Activated gamma-delta T cell treated with anti-CD3 and anti-CD28 coated beads, Interleukin-2, amount 50 U/mL, for 16 hours (primary cell): ENCODE measurements around the gene SPAG7.

Experiments
- DNase-seq: peaks from one replicate; pipeline ENCODE4 v3.0.0-alpha.2; 2020; ENCODE audit warnings: low read depth

SPAG7 gene, protein sequence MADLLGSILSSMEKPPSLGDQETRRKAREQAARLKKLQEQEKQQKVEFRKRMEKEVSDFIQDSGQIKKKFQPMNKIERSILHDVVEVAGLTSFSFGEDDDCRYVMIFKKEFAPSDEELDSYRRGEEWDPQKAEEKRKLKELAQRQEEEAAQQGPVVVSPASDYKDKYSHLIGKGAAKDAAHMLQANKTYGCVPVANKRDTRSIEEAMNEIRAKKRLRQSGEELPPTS

DNA sequence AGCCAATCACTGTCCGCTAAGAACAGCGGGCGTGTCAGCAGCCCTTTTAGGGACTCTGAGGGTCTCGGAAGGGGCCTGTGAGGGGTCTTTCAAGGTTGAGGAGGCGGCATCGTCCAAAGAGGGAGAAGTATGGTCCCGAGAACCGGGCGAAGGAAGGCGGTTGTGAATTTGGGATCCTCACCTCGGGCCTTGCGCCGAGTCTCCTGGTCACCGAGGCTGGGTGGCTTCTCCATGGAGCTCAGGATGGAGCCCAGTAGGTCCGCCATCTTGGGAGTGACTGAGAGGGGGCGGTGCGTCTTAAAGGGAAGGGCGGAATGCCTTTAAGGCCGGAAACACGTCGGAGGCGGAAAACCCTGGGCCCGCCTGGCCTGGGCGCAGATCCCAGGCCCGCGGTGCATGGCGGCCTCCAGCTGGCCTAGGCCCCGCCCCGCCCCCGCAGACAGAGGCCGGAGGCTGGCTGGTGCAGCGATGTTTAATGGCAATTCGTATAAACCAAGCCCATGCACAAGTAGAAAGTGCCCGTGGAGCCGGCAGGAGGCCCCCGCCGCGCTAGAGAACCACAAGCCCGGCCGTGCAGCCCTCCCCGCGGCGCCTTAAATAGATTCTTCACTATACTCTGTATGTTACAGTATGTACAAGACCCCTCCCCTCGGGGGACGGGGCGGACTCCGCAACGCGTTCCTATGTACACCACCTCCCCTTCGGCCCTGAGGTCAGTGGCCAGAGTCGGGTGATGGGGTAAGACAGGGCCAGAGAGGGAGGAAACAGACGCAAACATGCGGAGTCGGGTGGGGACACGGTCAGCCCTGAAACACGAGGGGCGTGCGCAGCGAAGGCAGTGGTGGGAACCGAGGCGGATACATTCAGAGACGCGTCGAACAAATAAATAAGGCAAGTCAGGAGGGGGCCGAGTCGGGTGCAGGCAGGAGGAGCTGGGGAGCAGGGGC lies at the start of gene SPAG7:
Gene SPAG7, minus strand, starts transcription at position 279 of the 947 bp plus-strand sequence. Its CDS starts 13 bp downstream, at position 266.
- peak; percentile 91 for DNase-seq

GRCh38 chr17:5014357-5014756 lies 46.7 kb upstream of the SPAG7 start:
- no peak for DNase-seq

- DNase-seq, result no peak
Measured at GRCh38 chr17:5011928-5012327, 44.3 kb upstream of the SPAG7 start.

DNA sequence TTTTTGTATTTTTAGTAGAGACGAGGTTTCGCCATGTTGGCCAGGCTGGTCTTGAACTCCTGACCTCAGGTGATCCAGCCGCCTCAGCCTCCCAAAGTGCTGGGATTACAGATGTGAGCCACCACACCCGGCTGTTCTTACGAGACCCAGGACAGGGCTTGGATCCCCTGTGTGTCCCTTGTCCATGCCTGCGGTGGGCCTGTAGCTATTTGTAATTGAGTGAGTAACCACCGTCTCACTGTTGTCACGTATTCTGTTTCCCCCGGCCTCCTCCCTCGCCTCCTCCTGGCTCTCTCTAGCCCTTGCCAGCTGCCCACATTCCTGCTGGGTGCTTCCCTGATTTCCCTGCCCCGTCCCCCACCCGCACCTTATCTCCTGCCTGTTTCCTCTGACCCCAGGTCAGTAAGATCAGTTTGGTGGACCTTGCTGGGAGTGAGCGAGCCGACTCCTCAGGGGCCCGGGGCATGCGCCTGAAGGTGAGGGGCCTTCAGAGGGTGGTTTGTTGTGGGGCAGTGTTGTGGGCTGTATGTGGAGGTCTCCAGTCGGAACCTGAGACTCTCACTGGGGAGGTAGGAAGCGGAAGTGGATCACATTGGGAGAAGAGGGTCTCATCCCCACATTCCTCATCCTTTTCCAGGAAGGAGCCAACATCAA lies 35.7 kb upstream of the SPAG7 start:
- no peak for DNase-seq

GRCh38 chr17:5002121-5002788 lies 34.6 kb upstream of the SPAG7 start:
- no peak for DNase-seq

DNA sequence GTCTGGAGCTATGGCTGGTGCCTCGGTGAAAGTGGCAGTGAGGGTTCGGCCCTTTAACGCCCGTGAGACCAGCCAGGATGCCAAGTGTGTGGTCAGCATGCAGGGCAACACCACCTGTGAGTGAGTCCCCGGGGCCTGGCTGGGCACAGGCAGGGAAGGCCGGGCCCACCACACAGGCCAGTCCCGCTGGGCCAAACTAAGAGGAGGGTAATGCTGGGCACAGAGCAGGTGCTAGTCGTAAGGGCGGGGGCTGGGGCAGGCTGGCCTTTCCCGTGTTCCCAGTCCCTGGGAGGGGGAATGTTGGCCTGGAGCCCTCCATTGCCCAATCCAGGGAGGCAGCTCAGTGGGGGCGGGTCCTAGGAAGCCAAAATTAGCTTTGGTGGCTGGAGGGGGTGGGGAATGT lies 32.6 kb upstream of the SPAG7 start:
- DNase-seq, result no peak

DNA sequence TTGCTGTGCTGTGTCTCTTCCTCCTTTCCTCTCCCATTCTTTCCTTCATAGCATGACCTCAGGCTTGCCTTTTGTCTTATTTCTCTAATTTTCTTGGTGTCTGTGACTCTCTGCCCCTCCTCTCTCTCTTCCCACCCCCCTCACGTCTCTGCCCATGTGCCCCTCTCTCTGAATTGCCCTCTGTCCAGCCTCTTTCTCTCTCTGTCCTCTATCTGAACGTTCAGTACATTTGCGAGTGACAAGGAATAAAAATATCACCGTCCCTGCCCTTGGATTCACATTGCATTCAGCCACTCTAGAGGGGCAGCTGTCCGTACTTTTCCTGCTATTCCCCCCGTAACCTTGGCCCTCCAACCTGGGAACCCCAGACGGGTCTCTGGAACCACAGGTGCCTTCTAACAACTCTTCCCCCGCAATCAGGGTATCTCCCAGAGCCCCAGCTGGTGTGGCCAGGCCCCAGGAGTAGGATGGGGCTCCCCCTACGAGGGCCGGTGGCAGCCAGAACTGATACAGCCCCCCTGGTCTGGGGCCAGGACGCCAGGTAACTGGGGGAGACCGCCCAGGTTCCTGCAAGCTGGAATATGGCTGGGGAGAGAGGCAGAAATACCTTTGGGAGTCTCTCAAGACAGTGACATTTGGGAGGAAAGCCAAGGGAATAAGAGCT lies 31.9 kb upstream of the SPAG7 start:
- no peak for DNase-seq

- no peak for DNase-seq
Measured at GRCh38 chr17:4998732-4999429, 31.3 kb upstream of the SPAG7 start.

- DNase-seq, result no peak
Measured at GRCh38 chr17:4998027-4998731, 30.6 kb upstream of the SPAG7 start.

DNA sequence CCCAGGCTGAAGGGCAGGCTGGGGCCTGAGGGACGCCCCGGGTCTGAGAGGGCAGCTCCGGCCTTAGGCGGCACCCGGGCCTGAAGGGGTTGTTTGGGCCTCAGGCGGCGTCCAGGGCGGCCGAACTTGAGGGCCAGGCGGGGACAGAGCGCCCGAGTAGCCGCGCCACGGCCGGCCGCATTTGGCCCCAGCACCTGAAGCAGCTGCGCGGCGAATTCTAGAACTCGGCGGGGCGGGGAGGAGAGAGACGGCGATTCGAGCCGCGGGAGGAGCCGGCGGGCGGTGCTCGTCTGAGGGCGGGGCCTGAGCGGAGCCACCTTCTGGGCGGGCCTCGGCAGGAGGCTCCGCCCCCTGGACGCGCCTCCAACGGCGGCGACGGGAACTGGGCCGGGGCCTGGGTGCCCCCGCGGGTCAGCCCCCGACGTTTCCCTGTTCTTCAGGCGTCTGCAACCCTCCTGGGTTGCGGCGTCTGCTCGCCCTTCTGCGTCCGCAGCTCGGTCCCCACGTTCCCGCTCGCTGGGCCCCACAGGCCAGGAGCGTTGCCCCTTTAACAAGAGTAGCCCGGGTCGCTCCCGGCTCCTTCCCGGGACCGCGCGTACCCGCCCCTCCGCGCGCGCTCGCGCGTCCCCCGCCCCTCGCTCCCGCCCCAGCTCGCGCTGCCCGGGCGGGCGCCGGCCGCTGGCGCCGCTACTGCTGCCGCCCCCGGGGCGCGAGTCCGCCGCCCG lies 29.8 kb upstream of the SPAG7 start, which contains the start of the genes INCA1 and KIF1C:
Gene INCA1, minus strand, starts transcription at position 221 of the 725 bp plus-strand sequence. CDS start 3,085 bp downstream, outside the sequence.
Gene KIF1C, plus strand, starts transcription at position 649 of the 725 bp plus-strand sequence. CDS start 2,297 bp downstream, outside the sequence.
- DNase-seq, result peak; percentile 80

GRCh38 chr17:4994081-4994595 lies 26.5 kb upstream of the SPAG7 start:
- no peak for DNase-seq

DNA sequence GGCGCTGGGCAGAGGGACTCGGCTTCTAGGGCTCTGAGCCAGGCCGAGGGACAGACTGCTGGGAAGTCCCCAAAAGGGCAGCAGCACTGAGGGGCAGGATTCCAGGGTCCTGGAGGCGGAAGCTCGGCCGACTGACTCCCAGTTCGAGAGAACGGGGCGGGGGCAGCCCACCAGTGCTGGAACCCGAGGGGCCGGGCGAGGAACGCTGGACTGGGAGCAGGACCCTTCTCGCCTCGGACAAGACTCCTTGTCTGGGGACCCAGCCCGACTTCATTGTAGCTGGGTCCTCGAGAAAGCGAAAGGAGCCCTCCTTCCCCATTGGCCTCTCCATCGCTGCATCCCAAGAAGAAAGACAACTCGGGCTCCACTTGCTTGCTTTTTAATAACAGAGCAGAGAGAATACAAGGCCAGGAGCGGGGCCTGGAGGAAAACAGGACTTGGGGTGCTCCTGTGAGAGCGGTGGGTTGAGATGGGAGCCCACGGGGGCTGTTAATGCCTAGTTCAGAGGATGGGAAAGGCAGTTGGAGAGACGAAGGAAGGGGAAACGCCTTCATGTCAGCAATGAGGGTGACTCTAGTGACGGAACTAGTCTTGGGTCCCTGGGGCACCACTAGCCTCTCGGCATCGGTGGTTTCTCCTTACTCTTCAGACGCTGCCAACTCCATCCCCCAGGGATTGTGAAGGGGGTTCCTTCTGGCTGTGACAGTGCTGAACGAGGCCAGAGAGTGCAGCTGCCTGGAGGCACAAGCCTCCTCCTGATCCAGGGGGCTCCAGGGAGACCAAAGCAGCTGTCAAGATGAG lies 20.4 kb upstream of the SPAG7 start:
- no peak for DNase-seq

DNA sequence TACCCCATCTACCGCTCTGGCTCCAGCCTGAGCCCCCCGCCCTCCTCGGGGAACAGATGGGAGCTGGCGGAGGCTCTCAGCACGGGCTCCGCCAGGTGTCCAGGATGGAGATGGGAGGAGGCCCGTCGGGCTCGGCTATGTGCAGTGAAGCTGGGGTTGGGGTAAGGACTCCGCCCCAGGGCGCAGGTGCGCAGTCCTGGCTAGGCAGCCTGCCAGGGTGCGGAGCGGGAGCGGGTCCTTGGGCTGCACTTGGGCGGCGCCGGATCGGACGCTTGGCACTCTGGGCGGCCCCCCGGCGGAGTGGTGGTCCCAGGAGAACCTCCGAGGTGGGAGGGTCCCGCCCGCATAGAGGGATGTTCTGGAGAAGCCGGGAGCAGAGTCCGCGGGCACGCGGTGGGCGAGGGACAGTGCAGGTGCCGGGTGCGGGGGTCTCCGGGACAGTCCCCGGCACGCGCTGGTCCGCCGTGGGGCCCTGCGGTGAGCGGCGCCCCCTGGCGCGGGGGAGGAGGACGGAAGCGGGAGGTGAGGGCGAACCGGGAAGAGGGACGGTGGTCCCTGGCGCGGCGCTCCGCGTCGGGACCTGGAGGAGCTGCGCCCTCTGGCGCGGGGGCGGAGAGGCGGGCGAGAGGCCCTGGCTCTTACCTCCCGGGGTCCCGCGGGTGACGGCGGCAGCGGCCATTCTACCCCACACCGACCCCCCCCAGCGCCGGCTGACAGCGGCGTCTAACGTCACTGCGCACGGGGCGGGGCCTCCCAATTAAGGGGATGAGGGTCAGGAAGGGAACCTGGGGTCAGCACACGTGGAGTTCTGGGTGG lies 19.5 kb upstream of the SPAG7 start, which contains the start of gene CAMTA2:
Gene CAMTA2, minus strand, starts transcription at position 725 of the 816 bp plus-strand sequence. CDS start 1,453 bp downstream, outside the sequence.
- peak; percentile 78 for DNase-seq

GRCh38 chr17:4986403-4986802 lies 18.8 kb upstream of the SPAG7 start:
- no peak for DNase-seq

DNA sequence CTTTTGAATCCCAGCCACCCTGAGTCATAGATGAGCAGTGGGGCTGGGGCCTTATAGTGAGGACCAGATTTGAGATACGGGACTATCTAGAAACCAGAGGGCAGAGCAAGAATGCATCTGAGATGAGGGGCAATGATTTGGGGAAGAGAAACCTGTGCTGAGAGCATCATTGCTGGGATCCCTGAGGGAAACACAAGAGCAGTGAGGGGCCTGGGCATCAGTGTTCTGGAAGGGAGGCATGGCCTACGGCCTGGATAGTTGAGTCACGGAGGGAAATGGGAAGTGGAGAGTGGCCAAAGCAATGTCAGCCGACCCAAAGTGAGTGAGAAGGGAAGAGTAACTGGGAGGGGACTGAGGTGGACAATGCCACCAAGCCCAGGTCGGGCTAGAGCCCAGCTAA lies 14.7 kb upstream of the SPAG7 start:
- DNase-seq, result no peak

DNA sequence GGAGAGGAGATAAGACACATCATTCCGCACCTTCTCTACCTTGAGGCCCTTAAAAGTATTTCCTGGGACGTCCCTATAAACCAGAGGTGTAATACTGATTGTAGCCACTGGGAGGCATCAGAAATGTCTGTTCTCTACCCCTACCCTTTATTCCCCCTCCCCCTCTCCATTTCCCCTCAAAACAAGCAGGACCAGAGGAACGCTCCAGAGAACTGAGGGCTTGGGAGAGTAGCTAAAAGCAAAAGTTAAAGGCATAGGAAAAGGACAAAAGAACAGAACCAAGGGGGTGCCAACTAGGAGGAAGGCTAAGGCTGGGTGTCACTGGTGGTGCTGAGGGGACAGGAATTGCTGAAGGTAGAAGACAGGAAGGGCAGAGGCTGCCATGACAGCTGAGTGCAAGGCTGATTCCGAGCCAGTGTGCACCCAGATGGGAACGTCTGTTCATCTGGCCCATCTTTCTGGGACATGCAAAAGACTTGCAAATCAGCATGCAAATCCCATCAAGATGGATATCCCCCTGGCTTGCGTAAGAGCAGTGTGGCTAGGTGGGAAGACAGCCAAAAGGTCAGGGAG lies 13.1 kb upstream of the SPAG7 start:
- no peak for DNase-seq

GRCh38 chr17:4978726-4979125 lies 11.1 kb upstream of the SPAG7 start:
- no peak for DNase-seq
